ENCODE data around the gene HSPB6. TPM values are rescaled to one million over a fixed set of nuclear protein-coding genes. Genes with fewer than 3 reads are reported as not detected.

Gene HSPB6, protein sequence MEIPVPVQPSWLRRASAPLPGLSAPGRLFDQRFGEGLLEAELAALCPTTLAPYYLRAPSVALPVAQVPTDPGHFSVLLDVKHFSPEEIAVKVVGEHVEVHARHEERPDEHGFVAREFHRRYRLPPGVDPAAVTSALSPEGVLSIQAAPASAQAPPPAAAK
- 1,000 to 10,000 TPM in 1 of 4 donors, 100 to 1,000 TPM in 3; 656 to 1,308 (median 674) TPM for total RNA-seq
- 100 to 1,000 TPM; 303 to 719 (median 476) TPM for polyA plus RNA-seq
- long read RNA-seq, donor 1, transcript HSPB6-201 (3 exons, 1,457 nt), result major isoform, 113 of 140 reads
- long read RNA-seq, donor 1, partial matches to known transcripts, result 2 of 140 reads
- long read RNA-seq, donor 1, other reads (novel, unspliced or antisense), result 25 of 140 reads
- long read RNA-seq, donor 2, transcript HSPB6-201 (3 exons, 1,457 nt), result major isoform, 289 of 320 reads
- long read RNA-seq, donor 2, partial matches to known transcripts, result 6 of 320 reads
- long read RNA-seq, donor 2, other reads (novel, unspliced or antisense), result 25 of 320 reads

DNA sequence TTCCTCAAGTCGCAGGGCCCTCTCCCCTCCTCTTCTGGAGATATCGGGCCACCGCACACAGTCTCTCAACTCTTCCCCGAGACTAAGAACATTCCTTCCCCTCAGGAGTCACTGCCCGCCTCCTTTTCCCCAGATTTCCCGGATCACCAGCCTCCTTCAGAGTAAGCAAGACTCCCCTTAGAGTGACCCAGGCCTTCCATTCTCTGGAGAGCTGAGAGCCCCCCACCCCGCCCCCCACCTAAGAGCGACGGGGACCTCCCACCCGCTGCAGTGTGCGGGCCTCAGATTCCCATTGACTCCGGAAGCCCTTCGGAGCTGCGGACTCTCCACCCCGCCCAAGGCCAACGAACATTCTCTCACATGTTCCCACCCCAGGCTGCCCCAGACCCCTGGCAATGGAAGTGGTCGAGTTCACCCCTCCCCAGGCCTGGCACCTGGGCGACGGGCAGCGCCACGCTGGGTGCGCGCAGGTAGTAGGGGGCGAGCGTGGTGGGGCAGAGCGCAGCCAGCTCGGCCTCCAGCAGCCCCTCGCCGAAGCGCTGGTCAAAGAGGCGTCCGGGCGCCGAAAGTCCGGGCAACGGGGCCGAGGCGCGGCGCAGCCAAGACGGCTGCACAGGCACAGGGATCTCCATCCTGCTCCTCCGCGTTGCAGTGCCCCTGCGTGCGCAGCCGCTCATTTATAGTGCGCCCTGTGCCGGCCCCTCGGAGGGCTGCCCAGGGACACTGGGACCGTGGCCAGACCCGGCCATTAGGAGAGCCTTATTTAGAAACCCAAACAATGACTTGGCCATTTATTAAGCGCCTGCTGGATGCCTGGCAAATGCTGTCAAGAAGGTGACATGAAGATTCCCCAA, at the start of gene HSPB6:
HSPB6 (minus strand) TSS at position 653 of the 854 bp plus-strand sequence; CDS start at position 632, 21 bp downstream.
- H3K27me3 ChIP-seq (ENCODE audit: insufficient read depth in 3 of 3, low read length in 2 of 3), result no peaks in the 10 kb centered on the region
- DNase-seq (peak; percentile 85 to 92), ATAC-seq (peak; percentile 40 to 56 (median 53))
- WGBS, 3 donors, result 1 to 5% (median 3%) methylated on average over 52 of the region's 52 CpGs
- peak within 1 kb of the TSS; percentile 83 for H3K4me3 ChIP-seq
- intact Hi-C loops (cut with DNase I), result loop anchor here in 1 of 2 donors (5.0 kb wide), 1 partner anchor 176 kb away; no protein-coding TSS in a partner anchor
- H3K36me3 ChIP-seq (ENCODE audit: insufficient read depth in 1 of 2, low read depth in 1 of 2), result peaks cover 0 to 27% of the 10 kb centered on the region in 2 donors
- TF ChIP-seq, protein P1, sequence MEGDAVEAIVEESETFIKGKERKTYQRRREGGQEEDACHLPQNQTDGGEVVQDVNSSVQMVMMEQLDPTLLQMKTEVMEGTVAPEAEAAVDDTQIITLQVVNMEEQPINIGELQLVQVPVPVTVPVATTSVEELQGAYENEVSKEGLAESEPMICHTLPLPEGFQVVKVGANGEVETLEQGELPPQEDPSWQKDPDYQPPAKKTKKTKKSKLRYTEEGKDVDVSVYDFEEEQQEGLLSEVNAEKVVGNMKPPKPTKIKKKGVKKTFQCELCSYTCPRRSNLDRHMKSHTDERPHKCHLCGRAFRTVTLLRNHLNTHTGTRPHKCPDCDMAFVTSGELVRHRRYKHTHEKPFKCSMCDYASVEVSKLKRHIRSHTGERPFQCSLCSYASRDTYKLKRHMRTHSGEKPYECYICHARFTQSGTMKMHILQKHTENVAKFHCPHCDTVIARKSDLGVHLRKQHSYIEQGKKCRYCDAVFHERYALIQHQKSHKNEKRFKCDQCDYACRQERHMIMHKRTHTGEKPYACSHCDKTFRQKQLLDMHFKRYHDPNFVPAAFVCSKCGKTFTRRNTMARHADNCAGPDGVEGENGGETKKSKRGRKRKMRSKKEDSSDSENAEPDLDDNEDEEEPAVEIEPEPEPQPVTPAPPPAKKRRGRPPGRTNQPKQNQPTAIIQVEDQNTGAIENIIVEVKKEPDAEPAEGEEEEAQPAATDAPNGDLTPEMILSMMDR (IDR thresholded peaks at IDR 0.05), result no peak
- no peaks in the 10 kb centered on the region for H3K9me3 ChIP-seq
- H3K27ac ChIP-seq, result peak within 1 kb of the TSS; percentile 94
- peaks cover 14% of the 10 kb centered on the region for H3K4me1 ChIP-seq

DNA sequence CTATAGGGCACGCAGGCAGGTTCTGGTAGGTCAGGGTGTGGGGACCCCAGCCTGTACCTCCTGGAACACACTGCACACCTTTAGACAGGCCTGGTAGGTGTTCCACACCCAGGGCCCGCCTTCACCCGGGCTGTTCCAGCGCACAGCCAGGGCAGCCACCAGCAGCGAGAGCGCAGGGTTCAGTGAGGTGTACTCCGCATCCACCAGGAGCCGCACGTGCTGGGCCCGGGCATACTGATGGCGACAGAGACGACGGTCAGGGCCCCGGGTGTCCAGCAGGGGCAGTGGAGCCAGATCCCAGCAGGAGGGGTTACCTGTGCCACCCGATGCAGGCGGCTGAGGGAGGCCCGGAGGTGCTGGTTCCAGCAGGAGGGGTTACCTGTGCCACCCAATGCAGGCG, 49.8 kb upstream of the HSPB6 start:
- WGBS, 3 donors, result 80 to 85% (median 82%) methylated on average over 18 of the region's 18 CpGs
- Histone ChIP-seq H3K9me3 (no peaks in the 10 kb centered on the region), H3K27ac (no peak overlapping the region), H3K36me3 (ENCODE audit: insufficient read depth in 1 of 2, low read depth in 1 of 2) (no peaks in the 10 kb centered on the region), H3K4me1 (no peaks in the 10 kb centered on the region), H3K27me3 (ENCODE audit: insufficient read depth in 3 of 3, low read length in 2 of 3) (peaks cover 0 to 16% (median 3%) of the 10 kb centered on the region in 3 donors), H3K4me3 (no peak overlapping the region)
- no peak for ATAC-seq
- intact Hi-C loops (cut with DNase I), result no loop called here
- DNase-seq, result no peak
- TF ChIP-seq, protein P1 (IDR thresholded peaks at IDR 0.05), result no peak

DNA sequence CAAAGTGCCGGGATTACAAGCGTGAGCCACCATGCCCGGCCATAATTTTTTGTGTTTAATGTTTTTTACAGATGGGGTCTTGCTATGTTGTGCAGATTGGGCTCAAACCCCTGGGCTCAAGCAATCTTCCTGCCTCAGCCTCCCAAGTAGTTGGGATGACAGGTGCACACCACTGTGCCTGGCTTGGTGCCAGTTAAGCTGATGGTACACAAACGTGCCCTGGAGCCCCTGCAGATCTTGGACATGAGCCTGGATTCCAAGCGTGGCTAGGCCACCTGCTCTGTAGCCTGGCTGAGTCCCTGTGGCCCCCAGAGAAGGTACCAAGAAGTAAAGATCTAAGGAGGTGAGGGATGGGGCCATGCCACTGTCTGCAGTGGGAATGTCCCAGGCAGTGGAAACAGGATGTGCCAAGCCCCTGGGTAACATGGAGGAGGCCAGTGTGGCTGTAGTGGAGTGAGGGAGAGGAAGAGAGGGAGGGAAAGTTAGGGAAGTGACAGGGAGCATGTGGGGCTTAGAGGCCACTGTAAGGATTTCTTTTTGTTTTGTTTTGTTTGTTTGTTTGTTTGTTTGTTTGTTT, 48.8 kb upstream of the HSPB6 start:
- 28 to 38% (median 34%) methylated on average over 5 of the region's 5 CpGs for WGBS, 3 donors
- intact Hi-C loops (cut with DNase I), result no loop called here
- no peaks in the 10 kb centered on the region for H3K4me1 ChIP-seq
- no peaks in the 10 kb centered on the region for H3K9me3 ChIP-seq
- TF ChIP-seq, protein P1 (IDR thresholded peaks at IDR 0.05), result no peak
- H3K27me3 ChIP-seq (ENCODE audit: insufficient read depth in 3 of 3, low read length in 2 of 3), result peaks cover 0 to 8% (median 3%) of the 10 kb centered on the region in 3 donors
- no peak overlapping the region for H3K27ac ChIP-seq
- no peak overlapping the region for H3K4me3 ChIP-seq
- ATAC-seq (no peak), DNase-seq (no peak)
- H3K36me3 ChIP-seq (ENCODE audit: insufficient read depth in 1 of 2, low read depth in 1 of 2), result no peaks in the 10 kb centered on the region

DNA sequence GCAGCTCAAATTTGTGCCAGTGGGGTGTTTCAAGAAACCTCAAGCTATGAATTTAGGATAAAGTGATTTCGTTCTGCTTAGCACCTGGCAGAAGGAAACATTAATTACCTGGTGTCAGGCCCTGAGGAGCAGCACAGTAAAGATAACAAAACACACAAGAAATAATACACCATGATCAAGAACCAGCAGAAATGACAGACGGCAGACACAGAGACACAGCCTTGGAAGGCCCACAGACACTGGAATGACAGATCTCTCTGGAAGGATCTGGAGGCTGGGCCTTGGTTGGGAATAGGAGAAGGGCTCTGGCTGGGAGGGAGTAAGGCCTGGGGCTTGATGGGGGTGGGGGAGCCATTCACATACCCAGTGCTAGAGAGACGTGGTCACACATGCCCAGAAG, 45.0 kb upstream of the HSPB6 start:
- TF ChIP-seq, protein P1 (IDR thresholded peaks at IDR 0.05), result no peak
- intact Hi-C loops (cut with DNase I), result no loop called here
- H3K9me3 ChIP-seq, result no peaks in the 10 kb centered on the region
- H3K4me3 ChIP-seq, result no peak overlapping the region
- H3K27me3 ChIP-seq (ENCODE audit: insufficient read depth in 3 of 3, low read length in 2 of 3), result peaks cover 0 to 29% (median 10%) of the 10 kb centered on the region in 3 donors
- H3K4me1 ChIP-seq, result no peaks in the 10 kb centered on the region
- ATAC-seq (no peak), DNase-seq (no peak)
- no peak overlapping the region for H3K27ac ChIP-seq
- WGBS, 3 donors, result 53 to 59% (median 53%) methylated on average over 3 of the region's 3 CpGs
- no peaks in the 10 kb centered on the region for H3K36me3 ChIP-seq (ENCODE audit: insufficient read depth in 1 of 2, low read depth in 1 of 2)

Measured in psoas muscle (tissue), 8 donors.